AG08395 (cell line): Measurements from ENCODE around the gene SH2D4B.
A peak's percentile ranks its signal among the peaks of the same experiment; 100 is the strongest.

ENCODE experiments used
- DNase-seq: peaks from one replicate; pipeline ENCODE4 v3.0.0; 2012; ENCODE audit warnings: mixed read lengths, low spot score

Gene SH2D4B

GRCh38 chr10:80590585-80591125 is 53.0 kb downstream of the SH2D4B start:
- no peak for DNase-seq

- DNase-seq: peak; percentile 49
Measured at GRCh38 chr10:80596391-80597257, 58.9 kb downstream of the SH2D4B start.

- DNase-seq: no peak
Measured at GRCh38 chr10:80598084-80598798, 60.5 kb downstream of the SH2D4B start.

GRCh38 chr10:80598951-80599350 is 61.2 kb downstream of the SH2D4B start:
- no peak for DNase-seq

- DNase-seq: peak; percentile 16
Measured at GRCh38 chr10:80599424-80599847, 61.7 kb downstream of the SH2D4B start.

GRCh38 chr10:80600256-80600655 is 62.6 kb downstream of the SH2D4B start:
- no peak for DNase-seq

GRCh38 chr10:80602881-80603280 is 65.2 kb downstream of the SH2D4B start:
- no peak for DNase-seq

- no peak for DNase-seq
Measured at GRCh38 chr10:80603516-80603915, 65.8 kb downstream of the SH2D4B start.

GRCh38 chr10:80608706-80609105 is 71.0 kb downstream of the SH2D4B start:
- DNase-seq: no peak

- DNase-seq: no peak
Measured at GRCh38 chr10:80609331-80609730, 71.6 kb downstream of the SH2D4B start.

GRCh38 chr10:80611481-80612185 is 73.9 kb downstream of the SH2D4B start:
- no peak for DNase-seq

GRCh38 chr10:80612261-80612660 is 74.6 kb downstream of the SH2D4B start:
- DNase-seq: no peak

- no peak for DNase-seq
Measured at GRCh38 chr10:80613466-80614170, 75.9 kb downstream of the SH2D4B start.

GRCh38 chr10:80614576-80615416 is 77.1 kb downstream of the SH2D4B start:
- no peak for DNase-seq

- no peak for DNase-seq
Measured at GRCh38 chr10:80617807-80618206, 80.1 kb downstream of the SH2D4B start.

GRCh38 chr10:80619036-80619435 is 81.3 kb downstream of the SH2D4B start:
- no peak for DNase-seq

GRCh38 chr10:80622153-80622552 is 84.5 kb downstream of the SH2D4B start:
- DNase-seq: no peak

- no peak for DNase-seq
Measured at GRCh38 chr10:80630324-80630723, 92.6 kb downstream of the SH2D4B start.

GRCh38 chr10:80632742-80633141 is 95.0 kb downstream of the SH2D4B start:
- no peak for DNase-seq

- DNase-seq: no peak
Measured at GRCh38 chr10:80633383-80633860, 95.7 kb downstream of the SH2D4B start.

GRCh38 chr10:80633910-80634309 is 96.2 kb downstream of the SH2D4B start:
- DNase-seq: no peak
